AG09319 (cell line): ENCODE data around the gene GRAP2.

Experiments used
- DNase-seq: peaks from one replicate; pipeline ENCODE4 v3.0.0-alpha.2; 2010; ENCODE audit warnings: low read depth; ENCODE audit errors: extremely low read depth
- CTCF ChIP-seq: IDR thresholded peaks from 2 replicates; pipeline ENCODE4 v1.5.1; 2011; ENCODE audit warnings: low read depth, mild to moderate bottlenecking, inconsistent platforms, low read length, moderate library complexity

The GRAP2 gene

GRCh38 chr22:39935612-39936011 is 34.7 kb downstream of the GRAP2 start:
- no peak for TF ChIP-seq CTCF
- DNase-seq, result no peak

GRCh38 chr22:39936523-39937145 is 35.8 kb downstream of the GRAP2 start:
- no peak for TF ChIP-seq CTCF
- no peak for DNase-seq

GRCh38 chr22:39937906-39938305 is 37.0 kb downstream of the GRAP2 start:
- DNase-seq, result no peak
- no peak for TF ChIP-seq CTCF

GRCh38 chr22:39938509-39939111 is 37.7 kb downstream of the GRAP2 start:
- TF ChIP-seq CTCF, result no peak
- no peak for DNase-seq

GRCh38 chr22:39939830-39940229 is 38.9 kb downstream of the GRAP2 start:
- no peak for DNase-seq
- no peak for TF ChIP-seq CTCF

GRCh38 chr22:39940757-39941305 is 39.9 kb downstream of the GRAP2 start:
- DNase-seq, result no peak
- TF ChIP-seq CTCF, result no peak

GRCh38 chr22:39941601-39942000 is 40.7 kb downstream of the GRAP2 start:
- no peak for TF ChIP-seq CTCF
- DNase-seq, result no peak
